Heart right ventricle (tissue), 16 donors: ENCODE results near the gene ELN. TPM values are rescaled to one million over a fixed set of nuclear protein-coding genes. Genes with fewer than 3 reads are reported as not detected.

Source experiments
- ATAC-seq, 8 donors: fragments of 200-7000 bp; cut with Tn5 transposase; one replicate each; pipeline ENCODE4 v1.9.1; 2020; ENCODE audit warnings: mild to moderate bottlenecking in 8 of 8, moderate library complexity in 8 of 8, moderate number of reproducible peaks in 1 of 8
- DNase-seq, 2 donors: peaks; one replicate each; pipeline ENCODE4 v3.0.0-alpha.2; 2020
- H3K27ac ChIP-seq, 10 donors: fragments of 200-600 bp; sonication (generic) in 2 of 10; one replicate each; pipeline versions ENCODE4 v1.5.0 to v1.8.0; 2020 to 2022; ENCODE audit warnings: mild to moderate bottlenecking in 3 of 10
- H3K27me3 ChIP-seq, 7 donors: fragments of 200-600 bp; one replicate each; pipeline ENCODE4 v1.8.0; 2021 to 2022; ENCODE audit warnings: mild to moderate bottlenecking in 2 of 7
- H3K36me3 ChIP-seq, 9 donors: fragments of 200-600 bp; sonication (generic) in 1 of 9; one replicate each; pipeline versions ENCODE4 v1.5.0 to v1.8.0; 2020 to 2022; ENCODE audit warnings: mild to moderate bottlenecking in 2 of 9
- H3K4me1 ChIP-seq, 9 donors: fragments of 200-600 bp; sonication (generic) in 1 of 9; one replicate each; pipeline versions ENCODE4 v1.5.0 to v1.8.0; 2020 to 2022; ENCODE audit warnings: mild to moderate bottlenecking in 4 of 9
- H3K4me3 ChIP-seq, 10 donors: fragments of 200-600 bp; sonication (generic) in 2 of 10; one replicate each; pipeline versions ENCODE4 v1.5.0 to v1.8.0; 2020 to 2022; ENCODE audit warnings: mild to moderate bottlenecking in 7 of 10, moderate library complexity in 2 of 10
- H3K9me3 ChIP-seq, 11 donors: fragments of 200-600 bp in 10 of 11; sonication (generic) in 2 of 11; one replicate each; pipeline versions ENCODE4 v1.5.0 to v1.8.0; 2013 to 2022; ENCODE audit warnings: mild to moderate bottlenecking in 2 of 11, control low read depth in 1 of 11, moderate library complexity in 1 of 11
- WGBS, 2 donors: extraction: QIAGEN DNeasy Blood & Tissue Kit; methylation state at CpG; one replicate each; pipeline ENCODE4 v1.1.7; 2013; ENCODE audit warnings: inconsistent platforms in 1 of 2; 5-methylcytosine and 5-hydroxymethylcytosine counted together
- intact Hi-C, 10 donors: fragments of 100-400 bp; cut with DNase I; formaldehyde crosslinking; loops; one replicate each; pipeline versions ENCODE4 v1.11.1 to v1.14.2; 2022
- polyA plus RNA-seq, 2 donors: library from polyadenylated mRNA; stranded (reverse); fragments of 200-250 nt; gene quantifications; one replicate each; pipeline ENCODE4 v1.2.3, GENCODE V29; 2013
- total RNA-seq, 10 donors: library from RNA; stranded (reverse); fragmentation: NEBNext Ultra II Directional in 3 of 10; extraction: Animal tissue kit (Norgen Biotek cat#: 25700) in 3 of 10; gene quantifications; one replicate each; pipeline versions ENCODE4 v1.2.1 to v1.2.4, GENCODE V29; 2021 to 2023
- TF ChIP-seq, protein P1 (sequence below), 9 donors: fragments of 200-600 bp; sonication (generic) in 2 of 9; IDR thresholded peaks; one replicate each; pipeline versions ENCODE4 v1.5.0 to v1.8.0; 2021 to 2022; ENCODE audit warnings: antibody characterized with exemption in 9 of 9, mild to moderate bottlenecking in 5 of 9, moderate library complexity in 1 of 9
- donor health status: Arrhythmogenic right ventricular cardiomyopathy.
- donor health status: ischemic (EF 13 %, LVEDD 7.1; RV severe dilation, severe dysfunction).
- donor health status: healthy with polysubstance abuse.
- donor health status: DM: no; HTN: yes; CAD: no.
- donor health status: DM: no; HTN: no; CAD: no.
- donor health status: ischemic (EF 25% LVEDD 6.9; RV normal size, moderate dysfunction).
- donor health status: ischemic (EF 25% LVEDD 5.7; RV mildly dilated, moderate dysfunction).
- donor health status: healthy.
- donor health status: DM: yes; HTN: yes; CAD: no.
- donor health status: Ischemic cardiomyopathy.
- donor health status: ischemic (EF 35%, LVEDD 5.7; RV mildly dilated, moderate dysfunction).
- donor health status: nonischemic (EF 11% LVEDD 7.7; RV severe dilation, severe dysfunction).
- donor health status: DM: yes; HTN: yes; CAD: no.
- donor health status: PGD.
- donor health status: ischemic (EF 29% LVEDD 5.4; RV normal size, mild dysfunction).
- donor health status: nonischemic (EF 23%, LVEDD 6.1; RV moderate dilation, normal function).

ELN gene
- total and polyA plus RNA-seq, 12 donors, result 14.2 to 99.8 (median 31.8) TPM

DNA sequence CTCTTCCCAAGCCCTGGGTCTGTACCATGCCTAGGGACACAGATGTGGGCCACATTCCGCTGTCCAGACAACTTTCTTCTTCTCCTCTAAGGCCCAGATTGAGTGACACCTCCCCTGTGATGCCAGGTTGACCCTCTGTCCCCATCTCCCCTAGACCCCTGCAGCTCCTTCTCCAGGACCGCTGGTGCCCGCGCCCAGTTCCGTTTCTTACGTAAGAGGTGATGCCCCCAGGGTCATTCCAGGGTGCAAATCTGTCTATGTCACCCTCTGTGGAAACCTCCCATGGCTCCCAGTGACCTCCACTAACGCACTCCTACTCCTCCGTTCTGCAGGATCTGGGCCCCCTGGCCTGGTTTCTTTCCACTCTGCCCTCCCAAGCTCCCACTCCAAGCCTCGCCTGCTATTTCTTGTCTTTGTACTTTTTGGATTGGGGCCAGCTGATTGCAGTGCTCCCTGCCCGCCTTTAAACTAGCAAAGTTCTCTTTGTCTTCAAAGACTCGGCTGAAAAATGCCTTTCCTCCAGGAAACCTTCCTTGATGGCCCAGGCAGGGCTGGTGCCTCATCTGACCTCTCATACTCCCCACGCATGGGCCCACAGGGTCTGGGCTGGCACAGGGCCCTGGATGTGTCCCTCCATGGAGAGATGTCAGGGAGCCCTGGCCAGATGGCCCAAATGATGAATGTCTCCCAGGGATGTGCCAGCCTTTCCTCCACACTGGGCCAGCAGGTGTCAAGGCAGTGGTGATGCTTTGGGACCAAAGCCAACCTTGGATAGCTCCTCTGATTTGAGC is 21.3 kb upstream of the ELN start:
- intact Hi-C loops, result no loop called here
- no peak overlapping the region for H3K4me3 ChIP-seq
- 58 to 68% methylated on average over 12 of the region's 12 CpGs for WGBS, 2 donors
- H3K27ac ChIP-seq, result peak overlapping the region in 3 of 10 donors; percentile 3 to 12 (median 8)
- DNase-seq, result no peak
- TF ChIP-seq, protein P1, sequence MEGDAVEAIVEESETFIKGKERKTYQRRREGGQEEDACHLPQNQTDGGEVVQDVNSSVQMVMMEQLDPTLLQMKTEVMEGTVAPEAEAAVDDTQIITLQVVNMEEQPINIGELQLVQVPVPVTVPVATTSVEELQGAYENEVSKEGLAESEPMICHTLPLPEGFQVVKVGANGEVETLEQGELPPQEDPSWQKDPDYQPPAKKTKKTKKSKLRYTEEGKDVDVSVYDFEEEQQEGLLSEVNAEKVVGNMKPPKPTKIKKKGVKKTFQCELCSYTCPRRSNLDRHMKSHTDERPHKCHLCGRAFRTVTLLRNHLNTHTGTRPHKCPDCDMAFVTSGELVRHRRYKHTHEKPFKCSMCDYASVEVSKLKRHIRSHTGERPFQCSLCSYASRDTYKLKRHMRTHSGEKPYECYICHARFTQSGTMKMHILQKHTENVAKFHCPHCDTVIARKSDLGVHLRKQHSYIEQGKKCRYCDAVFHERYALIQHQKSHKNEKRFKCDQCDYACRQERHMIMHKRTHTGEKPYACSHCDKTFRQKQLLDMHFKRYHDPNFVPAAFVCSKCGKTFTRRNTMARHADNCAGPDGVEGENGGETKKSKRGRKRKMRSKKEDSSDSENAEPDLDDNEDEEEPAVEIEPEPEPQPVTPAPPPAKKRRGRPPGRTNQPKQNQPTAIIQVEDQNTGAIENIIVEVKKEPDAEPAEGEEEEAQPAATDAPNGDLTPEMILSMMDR (IDR thresholded peaks at IDR 0.05), result no peak
- H3K4me1 ChIP-seq, result peaks cover 0 to 28% (median 13%) of the 10 kb centered on the region in 9 donors
- peak in 5 of 8 donors; percentile 6 to 29 (median 10) for ATAC-seq
- H3K27me3 ChIP-seq, result no peaks in the 10 kb centered on the region
- H3K9me3 ChIP-seq, result no peaks in the 10 kb centered on the region
- H3K36me3 ChIP-seq, result no peaks in the 10 kb centered on the region

DNA sequence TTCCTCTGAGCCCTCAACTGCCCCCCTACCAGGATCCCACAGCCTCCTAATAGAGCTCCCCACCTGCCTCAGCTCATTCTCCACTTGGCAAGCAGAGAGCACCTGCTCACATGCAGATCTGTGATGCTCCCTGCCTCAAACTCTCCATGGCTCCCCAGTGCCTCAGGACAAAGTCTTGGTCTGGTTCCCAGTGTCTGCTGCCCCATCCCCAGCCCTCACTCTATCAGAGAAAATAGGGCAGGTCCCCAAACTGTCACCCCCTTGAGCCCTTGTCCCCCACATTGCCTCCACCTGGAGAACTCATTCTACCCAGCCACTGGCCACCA is 20.8 kb upstream of the ELN start:
- DNase-seq, result no peak
- intact Hi-C loops, result no loop called here
- no peaks in the 10 kb centered on the region for H3K27me3 ChIP-seq
- TF ChIP-seq, protein P1 (IDR thresholded peaks at IDR 0.05), result no peak
- peak overlapping the region in 2 of 10 donors; percentile 8 to 12 for H3K27ac ChIP-seq
- peaks cover 0 to 27% (median 12%) of the 10 kb centered on the region in 9 donors for H3K4me1 ChIP-seq
- ATAC-seq, result no peak
- H3K36me3 ChIP-seq, result no peaks in the 10 kb centered on the region
- H3K4me3 ChIP-seq, result no peak overlapping the region
- H3K9me3 ChIP-seq, result no peaks in the 10 kb centered on the region

DNA sequence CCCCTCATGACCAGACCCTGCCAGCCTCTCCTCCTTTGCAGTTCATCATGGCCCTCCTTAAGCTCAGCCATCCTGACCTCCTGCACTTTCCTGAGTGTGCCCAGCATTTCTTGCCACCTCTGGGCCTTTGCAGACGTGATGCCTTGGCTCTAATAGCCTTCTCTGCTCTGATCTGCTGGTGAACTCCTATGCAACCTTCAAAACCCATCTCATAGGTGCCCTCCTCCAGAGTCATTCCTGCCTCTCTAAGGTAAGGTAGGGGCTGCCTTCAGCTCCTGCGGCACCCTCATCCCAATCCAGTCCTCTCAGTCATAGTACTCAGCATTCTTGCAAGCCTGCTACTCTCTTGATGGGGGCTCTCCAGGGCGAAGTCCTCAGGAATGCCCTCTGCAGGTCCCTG is 19.3 kb upstream of the ELN start:
- intact Hi-C loops, result no loop called here
- H3K9me3 ChIP-seq, result no peaks in the 10 kb centered on the region
- no peak for DNase-seq
- no peak overlapping the region for H3K27ac ChIP-seq
- no peaks in the 10 kb centered on the region for H3K36me3 ChIP-seq
- ATAC-seq, result no peak
- TF ChIP-seq, protein P1 (IDR thresholded peaks at IDR 0.05), result no peak
- no peak overlapping the region for H3K4me3 ChIP-seq
- 95 to 97% methylated on average over 3 of the region's 3 CpGs for WGBS, 2 donors
- no peaks in the 10 kb centered on the region for H3K27me3 ChIP-seq
- H3K4me1 ChIP-seq, result peaks cover 0 to 30% (median 9%) of the 10 kb centered on the region in 9 donors

DNA sequence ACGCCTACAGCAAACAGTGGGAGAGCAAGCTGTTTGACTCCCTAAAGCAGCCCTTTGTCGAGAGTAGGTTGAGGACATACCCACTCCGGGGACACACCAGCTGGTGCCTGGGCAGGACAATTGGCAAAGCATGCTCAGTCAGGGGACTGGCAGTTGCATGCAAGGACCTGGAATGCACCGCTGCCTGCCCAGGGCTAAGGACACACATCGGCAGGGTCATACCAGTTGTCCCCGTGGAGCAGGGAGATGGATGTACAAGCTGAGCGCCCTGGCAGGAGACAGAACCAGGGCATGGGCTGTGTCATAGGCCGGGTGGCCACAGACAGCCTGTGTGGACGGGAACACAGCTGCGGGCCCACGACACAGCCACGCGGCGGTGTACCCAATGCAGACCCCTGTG is 18.3 kb upstream of the ELN start:
- ATAC-seq, result peak in 3 of 8 donors; percentile 37 to 65 (median 61)
- DNase-seq, result no peak

More for the DNA sequence above, 18.3 kb upstream of the ELN start:
- TF ChIP-seq, protein P1 (IDR thresholded peaks at IDR 0.05), result no peak
- 87 to 88% methylated on average over 14 of the region's 14 CpGs for WGBS, 2 donors
- H3K4me3 ChIP-seq, result no peak overlapping the region
- H3K9me3 ChIP-seq, result no peaks in the 10 kb centered on the region
- intact Hi-C loops, result no loop called here
- H3K27me3 ChIP-seq, result no peaks in the 10 kb centered on the region
- H3K36me3 ChIP-seq, result no peaks in the 10 kb centered on the region
- peaks cover 0 to 31% (median 12%) of the 10 kb centered on the region in 9 donors for H3K4me1 ChIP-seq
- H3K27ac ChIP-seq, result no peak overlapping the region
